Osteoblast (primary cell): ENCODE data around the gene KMT5B. TPM values are rescaled to one million over a fixed set of nuclear protein-coding genes. Genes with fewer than 3 reads are reported as not detected.

Experiments
- DNase-seq: peaks from one replicate; pipeline ENCODE4 v3.0.0; 2011; ENCODE audit warnings: low spot score, mixed read lengths; ENCODE audit not compliant: insufficient read length; ENCODE audit errors: missing footprints
- H2AFZ ChIP-seq: 2 replicates; pipeline ENCODE4 v1.6.0; 2011; ENCODE audit warnings: mild to moderate bottlenecking, low read length
- H3K27ac ChIP-seq: 2 replicates; pipeline ENCODE4 v1.5.1; 2011; ENCODE audit warnings: mild to moderate bottlenecking, low read depth, low read length, moderate library complexity
- H3K27me3 ChIP-seq: 2 replicates; pipeline ENCODE4 v1.6.0; 2012; ENCODE audit warnings: mild to moderate bottlenecking, control low read depth, inconsistent platforms, low read length, moderate library complexity; ENCODE audit not compliant: insufficient read depth
- H3K36me3 ChIP-seq: 2 replicates; pipeline ENCODE4 v1.5.1; 2011; ENCODE audit warnings: mild to moderate bottlenecking, low read length, control low read depth, moderate library complexity; ENCODE audit not compliant: insufficient read depth
- H3K4me1 ChIP-seq: 2 replicates; pipeline ENCODE4 v1.5.1; 2011; ENCODE audit warnings: mild to moderate bottlenecking, low read length, control low read depth, moderate library complexity; ENCODE audit not compliant: insufficient read depth
- H3K4me2 ChIP-seq: 2 replicates; pipeline ENCODE4 v1.6.0; 2011; ENCODE audit warnings: mild to moderate bottlenecking, low read length; ENCODE audit not compliant: insufficient read depth
- H3K4me3 ChIP-seq: fragments of 200-600 bp; sonication (generic); 3 replicates; pipeline ENCODE4 v1.5.1; 2012; ENCODE audit warnings: mild to moderate bottlenecking, low read length, inconsistent platforms; ENCODE audit not compliant: insufficient read depth
- H3K79me2 ChIP-seq: 2 replicates; pipeline ENCODE4 v1.6.0; 2012; ENCODE audit warnings: mild to moderate bottlenecking, low read length, control low read depth, inconsistent platforms; ENCODE audit not compliant: insufficient read depth
- H3K9me3 ChIP-seq: 2 replicates; pipeline ENCODE4 v1.5.1; 2011; ENCODE audit warnings: low read depth, low read length, control low read depth
- H4K20me1 ChIP-seq: 2 replicates; pipeline ENCODE4 v1.6.0; 2012; ENCODE audit warnings: mild to moderate bottlenecking, low read length, control low read depth; ENCODE audit not compliant: insufficient read depth
- total RNA-seq: library from RNA; depleted of rRNA; stranded (reverse); fragments of >200 nt; gene quantifications from 2 replicates; pipeline ENCODE4 v1.2.3, GENCODE V29; 2012
- TF ChIP-seq, protein P1 (sequence below): IDR thresholded peaks from 2 replicates; pipeline ENCODE4 v1.5.1; 2011; ENCODE audit warnings: mild to moderate bottlenecking, low read depth, low read length, moderate library complexity; ENCODE audit errors: extremely low read depth

The KMT5B gene
- total RNA-seq, 1 donor, result 27.1 TPM

DNA sequence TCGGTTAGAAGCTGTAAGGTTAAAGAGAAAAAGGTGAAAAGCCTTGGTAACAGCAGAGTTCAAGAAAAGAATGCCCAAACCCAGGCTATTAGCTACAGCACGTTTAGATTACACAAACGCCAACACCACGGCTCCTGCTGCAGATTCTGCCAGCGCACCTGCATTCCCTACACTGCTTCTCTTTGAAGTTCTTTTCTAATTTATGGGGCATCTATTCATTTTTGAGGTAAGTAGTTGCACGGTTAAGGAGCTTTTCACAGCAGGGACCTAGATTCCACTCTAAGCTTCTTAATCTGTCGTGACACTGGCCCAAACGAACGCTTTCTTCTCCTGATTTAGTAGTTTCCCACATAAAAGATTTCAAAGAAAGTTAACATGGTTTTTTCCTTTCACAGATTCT is 53.9 kb downstream of the KMT5B start:
- peaks cover 12% of the 10 kb centered on the region for H3K36me3 ChIP-seq
- H3K9me3 ChIP-seq, result no peaks in the 10 kb centered on the region
- no peaks in the 10 kb centered on the region for H3K27me3 ChIP-seq
- H2AFZ ChIP-seq, result no peak overlapping the region
- H3K4me1 ChIP-seq, result peaks cover 2% of the 10 kb centered on the region
- no peak overlapping the region for H3K4me2 ChIP-seq
- H4K20me1 ChIP-seq, result peaks cover 8% of the 10 kb centered on the region
- TF ChIP-seq, protein P1, sequence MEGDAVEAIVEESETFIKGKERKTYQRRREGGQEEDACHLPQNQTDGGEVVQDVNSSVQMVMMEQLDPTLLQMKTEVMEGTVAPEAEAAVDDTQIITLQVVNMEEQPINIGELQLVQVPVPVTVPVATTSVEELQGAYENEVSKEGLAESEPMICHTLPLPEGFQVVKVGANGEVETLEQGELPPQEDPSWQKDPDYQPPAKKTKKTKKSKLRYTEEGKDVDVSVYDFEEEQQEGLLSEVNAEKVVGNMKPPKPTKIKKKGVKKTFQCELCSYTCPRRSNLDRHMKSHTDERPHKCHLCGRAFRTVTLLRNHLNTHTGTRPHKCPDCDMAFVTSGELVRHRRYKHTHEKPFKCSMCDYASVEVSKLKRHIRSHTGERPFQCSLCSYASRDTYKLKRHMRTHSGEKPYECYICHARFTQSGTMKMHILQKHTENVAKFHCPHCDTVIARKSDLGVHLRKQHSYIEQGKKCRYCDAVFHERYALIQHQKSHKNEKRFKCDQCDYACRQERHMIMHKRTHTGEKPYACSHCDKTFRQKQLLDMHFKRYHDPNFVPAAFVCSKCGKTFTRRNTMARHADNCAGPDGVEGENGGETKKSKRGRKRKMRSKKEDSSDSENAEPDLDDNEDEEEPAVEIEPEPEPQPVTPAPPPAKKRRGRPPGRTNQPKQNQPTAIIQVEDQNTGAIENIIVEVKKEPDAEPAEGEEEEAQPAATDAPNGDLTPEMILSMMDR, result no peak
- H3K27ac ChIP-seq, result no peak overlapping the region
- DNase-seq, result no peak
- H3K4me3 ChIP-seq, result no peak overlapping the region
- H3K79me2 ChIP-seq, result no peaks in the 10 kb centered on the region

DNA sequence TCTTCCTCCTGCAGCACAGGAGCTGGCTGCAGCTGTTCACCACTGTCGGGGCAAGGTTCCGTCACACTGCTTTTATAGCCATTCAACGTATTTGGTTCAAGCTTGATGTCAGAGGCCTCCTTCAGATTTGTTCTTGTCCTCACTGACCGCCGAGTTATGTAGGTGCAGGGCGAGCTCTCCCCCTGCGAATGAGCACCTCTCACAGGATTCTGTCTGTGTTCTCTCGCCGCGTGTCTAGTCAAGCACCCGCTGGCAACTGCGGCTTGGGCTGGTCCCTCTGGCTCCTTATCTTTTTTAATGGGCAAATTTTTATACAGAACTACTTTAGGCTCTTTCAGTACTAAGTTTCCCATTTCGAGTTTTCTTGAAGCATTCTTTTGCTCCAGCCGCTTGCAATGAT is 54.5 kb downstream of the KMT5B start:
- H3K4me1 ChIP-seq, result no peaks in the 10 kb centered on the region
- no peak overlapping the region for H3K4me3 ChIP-seq
- H3K27me3 ChIP-seq, result no peaks in the 10 kb centered on the region
- H3K4me2 ChIP-seq, result no peak overlapping the region
- H3K9me3 ChIP-seq, result no peaks in the 10 kb centered on the region
- no peak overlapping the region for H3K27ac ChIP-seq
- DNase-seq, result no peak
- H3K36me3 ChIP-seq, result peaks cover 7% of the 10 kb centered on the region
- TF ChIP-seq, protein P1, result no peak
- peaks cover 4% of the 10 kb centered on the region for H4K20me1 ChIP-seq
- no peaks in the 10 kb centered on the region for H3K79me2 ChIP-seq
- H2AFZ ChIP-seq, result no peak overlapping the region

DNA sequence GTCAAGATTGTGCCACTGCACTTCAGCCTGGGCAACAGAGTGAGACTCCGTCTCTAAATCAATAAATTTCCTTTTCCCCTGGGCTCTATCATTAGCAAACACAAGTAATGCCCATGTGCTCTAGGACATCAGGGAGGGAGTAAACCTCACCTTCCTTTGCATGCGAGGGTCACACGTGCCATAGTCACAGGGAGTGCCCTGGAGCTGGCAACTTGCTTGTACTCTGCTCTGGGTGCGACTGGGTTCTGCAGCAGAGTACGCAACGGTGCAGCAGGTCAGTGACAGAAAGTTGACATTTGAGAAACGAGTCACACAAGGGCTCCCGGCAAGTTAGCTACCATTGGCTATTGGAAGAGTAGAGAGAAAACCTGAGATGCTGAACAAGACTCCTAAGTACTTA is 59.4 kb downstream of the KMT5B start:
- Histone ChIP-seq H3K9me3 (no peaks in the 10 kb centered on the region), H3K27ac (no peak overlapping the region), H3K4me1 (no peaks in the 10 kb centered on the region), H3K4me3 (no peak overlapping the region), H3K79me2 (no peaks in the 10 kb centered on the region), H2AFZ (no peak overlapping the region), H3K4me2 (no peak overlapping the region), H3K36me3 (peaks cover 5% of the 10 kb centered on the region), H4K20me1 (no peaks in the 10 kb centered on the region), H3K27me3 (no peaks in the 10 kb centered on the region)
- no peak for DNase-seq
- TF ChIP-seq, protein P1, result no peak

DNA sequence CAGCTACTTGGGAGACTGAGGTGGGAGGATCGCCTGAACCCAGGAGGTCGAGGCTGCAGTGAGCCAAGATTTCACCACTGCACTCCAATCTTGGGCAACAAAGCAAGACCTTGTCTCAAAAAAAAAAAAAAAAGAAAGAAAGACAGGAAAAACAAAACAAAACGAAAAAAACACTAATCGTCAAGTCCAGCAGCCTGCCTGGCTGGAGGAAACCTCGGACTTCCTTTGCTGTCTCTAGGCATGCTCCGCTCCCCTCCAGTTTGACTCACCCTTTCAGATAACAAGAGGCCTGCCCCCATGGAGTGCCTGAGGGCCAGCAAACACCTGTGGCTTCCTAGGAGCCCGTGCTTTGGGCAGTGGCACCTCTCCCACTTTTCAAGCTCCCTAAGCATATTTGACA is 63.1 kb downstream of the KMT5B start:
- peak overlapping the region; percentile 39 for H3K4me2 ChIP-seq
- TF ChIP-seq, protein P1, result no peak
- H3K4me3 ChIP-seq, result no peak overlapping the region
- DNase-seq, result no peak
- no peaks in the 10 kb centered on the region for H3K27me3 ChIP-seq
- no peaks in the 10 kb centered on the region for H4K20me1 ChIP-seq
- no peaks in the 10 kb centered on the region for H3K79me2 ChIP-seq
- H3K4me1 ChIP-seq, result no peaks in the 10 kb centered on the region
- H2AFZ ChIP-seq, result no peak overlapping the region
- no peaks in the 10 kb centered on the region for H3K9me3 ChIP-seq
- H3K36me3 ChIP-seq, result no peaks in the 10 kb centered on the region
- no peak overlapping the region for H3K27ac ChIP-seq
